Colonic mucosa (tissue), 4 donors: Measurements from ENCODE around the gene CCDC186. TPM values are rescaled to one million over a fixed set of nuclear protein-coding genes. Genes with fewer than 3 reads are reported as not detected.
A peak's percentile ranks its signal among the peaks of the same experiment; 100 is the strongest.

Experiments used
- DNase-seq: peaks from one replicate; pipeline ENCODE4 v3.0.0-alpha.2; 2020
- H3K27ac ChIP-seq: fragments of 200-600 bp; one replicate; pipeline ENCODE4 v1.8.0; 2021
- H3K27me3 ChIP-seq: fragments of 200-600 bp; one replicate; pipeline ENCODE4 v1.8.0; 2021
- H3K36me3 ChIP-seq: fragments of 200-600 bp; one replicate; pipeline ENCODE4 v1.8.0; 2021
- H3K4me1 ChIP-seq: fragments of 200-600 bp; one replicate; pipeline ENCODE4 v1.8.0; 2021; ENCODE audit warnings: mild to moderate bottlenecking
- H3K4me3 ChIP-seq: fragments of 200-600 bp; one replicate; pipeline ENCODE4 v1.8.0; 2021
- H3K9ac ChIP-seq, 2 donors: one replicate each; pipeline ENCODE4 v1.7.0; 2013; ENCODE audit warnings: control low read depth in 2 of 2, low read depth in 2 of 2, low read length in 2 of 2
- H3K9me3 ChIP-seq: fragments of 200-600 bp; one replicate; pipeline ENCODE4 v1.8.0; 2021
- CTCF ChIP-seq: fragments of 200-600 bp; IDR thresholded peaks from one replicate; pipeline ENCODE4 v1.8.0; 2022; ENCODE audit warnings: antibody characterized with exemption, mild to moderate bottlenecking
- intact Hi-C: fragments of 100-400 bp; cut with DNase I; formaldehyde crosslinking; loops from one replicate; pipeline ENCODE4 v1.14.1; 2022
- total RNA-seq, 2 donors: library from RNA; stranded (reverse); fragmentation: NEBNext Ultra II Directional in 1 of 2; extraction: Animal tissue kit (Norgen Biotek cat#: 25700) in 1 of 2; gene quantifications; one replicate each; pipeline ENCODE4 v1.2.1, GENCODE V29; 2021
- donor health status: healthy.
- donor health status: DM: no; HTN: no; CAD: no.
- donor health status: DM: no; HTN: no; CAD: no.

CCDC186 gene
- total RNA-seq, 2 donors from 2014 or later: 31.2 to 53.1 TPM

GRCh38 chr10:114183563-114183962 is 9.6 kb upstream of the CCDC186 start:
- H3K36me3 ChIP-seq: no peaks in the 10 kb centered on the region
- TF ChIP-seq CTCF: no peak
- no peaks in the 10 kb centered on the region for H3K9me3 ChIP-seq
- no peak overlapping the region for H3K9ac ChIP-seq
- H3K27ac ChIP-seq: no peak overlapping the region
- intact Hi-C loops: no loop called here
- H3K4me1 ChIP-seq: no peaks in the 10 kb centered on the region
- no peak overlapping the region for H3K4me3 ChIP-seq
- no peaks in the 10 kb centered on the region for H3K27me3 ChIP-seq
- DNase-seq: no peak

DNA sequence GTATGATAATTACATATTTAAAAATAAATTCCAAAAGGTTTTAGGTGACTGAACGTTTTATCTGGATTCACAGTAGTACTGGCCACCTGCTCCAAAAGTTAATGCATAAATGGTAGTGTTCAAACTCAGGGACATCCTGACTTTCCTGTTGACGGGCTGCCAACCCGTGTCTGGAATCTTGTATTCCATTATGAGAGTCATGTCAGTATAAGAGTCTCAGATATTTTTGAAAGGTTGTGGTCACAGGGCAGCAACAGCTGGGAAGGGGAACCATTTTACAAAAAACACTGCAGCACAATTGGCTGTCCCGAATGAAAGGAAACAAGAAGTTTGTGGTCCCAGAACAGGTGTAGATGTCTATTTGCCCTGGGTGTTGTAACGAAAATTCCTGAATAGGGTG is 8.0 kb upstream of the CCDC186 start:
- H3K4me3 ChIP-seq: no peak overlapping the region
- DNase-seq: peak; percentile 70
- H3K9ac ChIP-seq: no peak overlapping the region
- no peak overlapping the region for H3K27ac ChIP-seq
- H3K9me3 ChIP-seq: no peaks in the 10 kb centered on the region
- no peak for TF ChIP-seq CTCF
- H3K27me3 ChIP-seq: no peaks in the 10 kb centered on the region
- intact Hi-C loops: no loop called here
- H3K4me1 ChIP-seq: no peaks in the 10 kb centered on the region
- H3K36me3 ChIP-seq: no peaks in the 10 kb centered on the region

- H3K27ac ChIP-seq: no peak overlapping the region
- no peaks in the 10 kb centered on the region for H3K27me3 ChIP-seq
- no peak for TF ChIP-seq CTCF
- DNase-seq: no peak
- H3K36me3 ChIP-seq: no peaks in the 10 kb centered on the region
- no peaks in the 10 kb centered on the region for H3K4me1 ChIP-seq
- H3K9ac ChIP-seq: no peak overlapping the region
- intact Hi-C loops: no loop called here
- H3K9me3 ChIP-seq: no peaks in the 10 kb centered on the region
- no peak overlapping the region for H3K4me3 ChIP-seq
These were observed 6.9 kb upstream of the CCDC186 start for GRCh38 chr10:114180937-114181336.

- Histone ChIP-seq H3K27me3 (no peaks in the 10 kb centered on the region), H3K4me3 (no peak overlapping the region), H3K36me3 (no peaks in the 10 kb centered on the region), H3K9ac (no peak overlapping the region), H3K4me1 (no peaks in the 10 kb centered on the region), H3K9me3 (no peaks in the 10 kb centered on the region), H3K27ac (no peak overlapping the region)
- no peak for TF ChIP-seq CTCF
- DNase-seq: no peak
- intact Hi-C loops: no loop called here
These were observed 5.7 kb upstream of the CCDC186 start for GRCh38 chr10:114179747-114180146.

DNA sequence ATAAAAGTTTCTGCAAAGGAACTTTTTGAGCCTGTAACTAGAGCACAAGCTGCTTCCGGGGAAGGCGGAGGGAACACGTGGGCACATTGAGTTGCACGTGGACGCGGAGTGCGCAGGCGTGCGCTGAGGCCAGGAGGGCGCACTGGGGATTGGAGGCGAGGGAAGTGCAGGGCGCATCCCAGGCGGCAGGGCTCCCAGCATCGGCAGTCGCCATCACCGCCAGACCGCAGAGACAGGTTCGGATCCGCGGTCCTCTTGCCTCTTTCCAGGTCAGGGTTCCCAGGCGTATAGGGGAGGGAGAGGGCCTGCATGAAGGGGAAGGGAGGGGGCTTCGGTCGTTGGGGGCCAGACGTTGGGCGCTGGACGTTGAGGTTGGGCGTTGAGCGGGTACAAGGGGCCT is 5.1 kb upstream of the CCDC186 start, which contains the start of gene TDRD1:
Gene TDRD1 (plus strand): TSS at position 206 of the 400 bp plus-strand sequence. CDS start 8,479 bp downstream, outside the sequence.
- H3K27ac ChIP-seq: no peak within 1 kb of the TSS
- H3K27me3 ChIP-seq: no peaks in the 10 kb centered on the region
- TF ChIP-seq CTCF: no peak
- H3K4me3 ChIP-seq: no peak within 1 kb of the TSS
- no peaks in the 10 kb centered on the region for H3K9me3 ChIP-seq
- intact Hi-C loops: no loop called here
- no peak within 1 kb of the TSS for H3K9ac ChIP-seq
- H3K4me1 ChIP-seq: no peaks in the 10 kb centered on the region
- no peak for DNase-seq
- no peaks in the 10 kb centered on the region for H3K36me3 ChIP-seq

- TF ChIP-seq CTCF: no peak
- no peaks in the 10 kb centered on the region for H3K9me3 ChIP-seq
- no peak overlapping the region for H3K27ac ChIP-seq
- intact Hi-C loops: no loop called here
- DNase-seq: no peak
- H3K4me3 ChIP-seq: no peak overlapping the region
- H3K4me1 ChIP-seq: no peaks in the 10 kb centered on the region
- H3K9ac ChIP-seq: no peak overlapping the region
- no peaks in the 10 kb centered on the region for H3K27me3 ChIP-seq
- no peaks in the 10 kb centered on the region for H3K36me3 ChIP-seq
These were observed 2.5 kb upstream of the CCDC186 start for GRCh38 chr10:114176511-114176910.
